Stimulated activated CD4-positive, alpha-beta T cell treated with anti-CD3 and anti-CD28 coated beads, TNF-alpha, amount 100 ng/mL, for 24 hours (primary cell): ENCODE results near the gene PRKCZ.

Experiments used
- DNase-seq, 3 experiments: peaks; one replicate each; pipeline ENCODE4 v3.0.0-alpha.2; 2020; ENCODE audit warnings: low read depth in 3 of 3

PRKCZ gene

DNA sequence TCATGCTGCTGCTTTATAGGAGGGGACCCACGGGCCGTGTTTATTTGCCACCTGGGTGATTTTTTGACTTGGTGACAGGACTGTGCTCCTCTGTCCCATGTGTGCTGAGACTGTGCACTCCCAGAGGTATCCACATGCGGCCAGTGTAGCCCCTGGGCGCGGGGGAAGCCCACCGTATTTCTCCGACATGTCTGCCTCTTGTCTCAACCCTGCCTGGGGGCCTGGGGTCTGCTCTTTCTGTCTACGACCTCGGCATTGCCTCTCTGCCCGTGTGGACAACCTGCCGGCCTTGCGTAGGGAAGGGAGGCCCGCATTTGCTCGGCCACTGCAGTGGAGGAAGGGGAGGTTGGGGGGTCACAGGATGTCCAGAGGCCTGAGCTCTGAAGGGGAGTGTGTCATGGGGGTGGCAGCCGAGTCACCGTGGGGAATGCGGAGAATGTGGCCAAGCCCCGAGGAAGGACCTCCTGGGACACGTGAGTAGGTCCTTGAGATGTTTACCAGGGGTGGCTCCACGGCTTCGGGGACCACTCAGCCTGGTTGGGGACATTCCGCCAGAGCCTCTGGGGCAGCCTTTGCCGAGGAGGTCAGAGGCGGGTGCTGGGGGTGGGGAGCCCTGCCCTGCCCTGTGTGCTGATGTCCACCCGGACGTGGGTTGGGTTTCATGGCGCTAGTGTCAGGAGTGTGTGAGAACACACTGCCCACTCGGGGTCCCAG lies 11.0 kb downstream of the PRKCZ start:
- DNase-seq, result no peak

DNA sequence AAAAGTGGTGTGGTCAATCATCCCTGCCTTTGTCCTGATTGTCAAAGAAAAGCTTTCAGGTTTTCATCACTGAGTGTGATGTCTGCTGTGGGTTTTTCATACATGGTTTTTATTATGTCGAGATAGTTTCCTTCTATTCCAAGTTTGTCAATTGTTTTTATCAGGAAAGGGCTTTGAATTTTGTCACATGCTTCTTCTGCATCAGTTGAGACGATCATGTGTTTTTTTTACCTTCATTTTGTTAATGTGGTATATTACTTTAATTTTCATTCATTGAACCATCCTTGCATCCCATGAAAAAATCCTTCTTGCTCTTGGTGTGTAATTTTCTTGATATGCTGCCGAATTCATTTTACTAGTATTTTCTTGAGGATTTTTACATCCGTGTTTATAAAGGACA lies 15.5 kb downstream of the PRKCZ start:
- DNase-seq, result no peak

DNA sequence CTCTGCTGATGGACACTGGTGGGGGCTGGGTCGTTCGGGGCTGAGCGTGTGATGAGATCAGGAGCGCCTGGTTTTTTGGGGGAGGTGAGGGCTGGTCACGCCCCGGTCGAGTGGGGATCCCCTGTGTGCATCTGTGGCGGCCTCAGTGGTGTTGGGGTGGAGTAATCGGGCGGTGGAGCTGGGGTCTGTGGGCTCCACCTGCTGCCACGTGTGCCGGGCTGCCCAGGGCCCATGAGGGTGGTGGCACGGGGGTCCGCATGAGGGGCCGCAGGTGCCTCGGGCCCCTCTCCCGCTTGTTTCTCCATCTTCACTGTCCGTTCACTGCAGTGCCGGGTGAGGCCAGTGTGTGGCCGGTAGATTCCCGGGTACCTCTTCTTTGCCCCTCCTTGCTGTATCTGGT lies 17.2 kb downstream of the PRKCZ start:
- DNase-seq, result no peak

- no peak for DNase-seq
These were observed 17.8 kb downstream of the PRKCZ start for GRCh38 chr1:2067981-2068380.

DNA sequence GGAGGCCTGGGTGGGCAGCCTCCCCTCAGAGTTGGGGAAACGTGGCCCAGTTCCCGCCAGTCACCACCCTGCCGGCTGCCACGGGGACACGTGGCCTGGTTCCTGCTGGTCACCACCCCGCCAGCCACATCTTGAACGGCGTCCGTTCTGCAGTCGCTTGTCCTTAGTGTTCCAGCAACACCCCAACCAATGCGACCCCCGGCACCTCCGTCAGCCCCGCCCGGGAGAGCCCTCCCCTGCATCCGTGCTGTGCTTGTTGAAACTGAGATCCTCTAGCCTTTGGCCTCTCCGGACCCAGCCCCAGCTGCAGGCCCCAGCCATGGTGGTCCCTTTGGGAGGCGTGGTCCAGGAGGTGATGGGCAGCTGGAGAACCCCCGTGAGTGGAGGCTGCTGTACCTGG lies 18.7 kb downstream of the PRKCZ start:
- DNase-seq, result no peak

DNA sequence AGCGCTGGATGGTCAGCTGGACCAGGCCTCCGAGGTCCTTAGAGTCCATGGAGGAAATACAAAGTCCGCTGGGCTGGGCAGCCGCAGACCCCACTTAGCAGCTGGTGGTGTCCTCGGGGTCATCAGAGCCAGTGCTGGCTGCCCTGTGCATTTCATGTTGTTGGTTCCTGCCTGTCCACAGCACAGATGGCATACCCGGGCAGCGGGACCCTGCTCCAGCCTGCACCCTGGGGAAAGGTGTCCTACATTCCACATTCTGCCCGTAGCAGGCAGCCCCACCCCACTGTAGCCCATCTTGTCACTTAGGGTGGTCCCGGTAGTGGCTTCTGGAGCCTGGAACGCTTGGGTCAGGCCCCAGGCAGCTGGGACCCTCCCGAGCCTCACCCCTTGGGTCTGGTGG lies 19.8 kb downstream of the PRKCZ start:
- no peak for DNase-seq

DNA sequence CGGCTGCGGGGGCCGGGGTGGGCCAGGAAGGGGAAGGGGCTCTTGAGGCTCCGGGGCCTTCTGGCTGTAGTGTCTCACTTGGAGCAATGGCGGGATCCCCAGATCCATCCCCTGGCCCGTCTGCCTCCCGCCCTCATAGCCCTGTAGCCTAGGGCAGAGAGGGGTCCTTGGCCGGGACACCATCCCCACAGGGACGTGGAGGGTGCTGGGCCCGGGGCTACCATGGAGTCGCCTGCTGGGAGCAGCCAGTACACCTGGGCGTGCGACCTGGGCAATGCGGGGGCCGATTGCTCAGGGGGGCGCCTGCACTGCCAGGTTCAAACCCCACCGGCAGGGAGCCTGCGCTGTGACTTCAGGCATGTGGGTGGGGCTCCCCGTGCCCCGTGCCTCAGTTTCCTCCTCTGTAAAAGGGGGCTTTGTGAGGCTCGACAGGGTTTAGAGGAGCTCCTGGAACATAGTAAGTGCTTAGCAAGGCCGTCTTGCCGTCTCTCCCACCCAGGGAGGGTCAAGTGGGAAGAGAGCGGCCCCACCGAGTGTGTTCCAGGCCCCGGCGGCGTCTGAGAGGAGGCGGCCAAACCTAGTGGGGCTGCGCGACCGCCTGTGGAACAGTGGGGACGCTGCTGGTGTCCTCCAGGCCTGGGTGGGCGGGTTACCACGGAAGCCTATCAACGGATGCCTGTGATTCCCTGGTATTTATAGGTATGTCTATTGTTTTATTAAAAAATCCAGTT lies 20.8 kb downstream of the PRKCZ start:
- no peak for DNase-seq

DNA sequence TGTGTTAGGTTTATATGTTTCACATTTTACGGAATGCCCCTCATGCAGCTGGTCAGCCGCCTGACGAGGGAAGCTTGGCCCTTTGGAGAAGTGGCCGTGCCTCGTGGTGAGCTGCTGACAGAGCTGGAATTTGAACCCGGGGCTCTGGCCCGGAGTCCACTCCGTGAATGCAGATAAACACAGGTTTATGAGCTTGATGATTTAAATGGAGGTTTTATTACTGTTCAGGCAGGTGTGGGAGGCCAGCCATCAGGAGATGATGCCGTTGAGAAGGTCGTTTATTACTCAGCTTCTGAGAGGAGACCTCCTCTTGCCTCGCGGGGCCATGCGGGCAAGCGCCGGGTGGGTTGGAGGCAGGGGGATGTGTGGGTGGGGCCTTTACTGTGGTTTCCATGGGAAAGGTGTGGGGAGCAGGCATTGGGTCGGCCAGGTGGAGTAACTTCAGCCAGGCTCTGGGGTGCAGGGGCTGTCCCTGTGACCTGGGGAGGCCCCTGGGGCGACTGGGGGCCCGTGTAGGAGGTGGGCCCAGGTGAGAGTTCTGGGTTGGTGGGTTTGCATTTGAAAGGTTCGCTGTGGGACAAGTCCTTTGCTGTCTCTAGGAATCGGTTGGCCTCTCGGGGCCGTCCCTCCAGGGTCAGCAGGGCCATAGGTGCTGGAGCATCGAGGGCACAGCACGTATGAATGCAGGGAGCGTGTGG lies 22.0 kb downstream of the PRKCZ start:
- peak in 1 of 3 experiments; percentile 16 for DNase-seq

- no peak for DNase-seq
These were observed 22.7 kb downstream of the PRKCZ start for GRCh38 chr1:2072891-2073290.

GRCh38 chr1:2073382-2074230 lies 23.4 kb downstream of the PRKCZ start:
- no peak for DNase-seq

GRCh38 chr1:2074396-2074795 lies 24.2 kb downstream of the PRKCZ start:
- DNase-seq, result no peak

GRCh38 chr1:2074944-2075740 lies 24.9 kb downstream of the PRKCZ start:
- no peak for DNase-seq

DNA sequence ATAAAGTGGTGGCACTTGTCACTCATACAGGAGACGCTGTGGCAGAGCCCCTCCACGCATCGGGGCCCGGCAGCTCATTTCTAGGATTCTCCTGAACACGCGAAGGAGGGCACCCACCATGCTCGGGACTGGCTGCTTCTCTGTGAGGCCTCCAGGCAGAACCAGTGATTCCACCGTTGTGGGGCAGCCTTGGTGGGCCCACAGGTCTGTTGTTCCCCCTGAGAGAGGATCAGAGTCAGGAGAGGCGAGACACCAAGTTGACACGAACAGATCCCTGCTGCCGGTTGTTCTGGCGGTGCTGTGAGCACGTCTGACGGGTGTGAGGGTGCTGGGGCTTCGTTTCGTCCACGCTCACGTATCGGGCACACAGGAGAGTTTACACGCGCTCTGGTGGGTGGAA lies 26.6 kb downstream of the PRKCZ start:
- DNase-seq, result no peak

DNA sequence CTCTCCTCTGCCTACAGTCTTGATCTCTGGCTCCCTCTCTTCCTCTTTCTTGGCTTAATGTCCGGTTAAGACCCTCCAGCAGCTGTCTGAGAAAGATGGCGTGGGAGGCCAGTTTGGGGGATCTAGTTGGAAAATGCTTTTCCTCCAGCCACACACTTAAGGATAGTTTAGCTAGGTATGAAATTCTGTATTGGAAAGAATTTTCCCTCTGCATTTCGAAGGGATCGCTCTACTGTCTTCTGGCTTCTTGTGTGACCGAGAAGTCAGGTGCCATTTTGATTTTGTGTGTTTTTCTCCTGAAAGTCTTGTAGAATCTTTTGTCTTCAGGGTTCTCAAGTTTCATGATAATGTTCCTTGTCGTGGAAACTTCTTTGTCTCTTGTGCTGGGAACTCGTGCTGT lies 28.0 kb downstream of the PRKCZ start:
- DNase-seq, result no peak

GRCh38 chr1:2079396-2080085 lies 29.3 kb downstream of the PRKCZ start:
- DNase-seq, result no peak

GRCh38 chr1:2080140-2080539 lies 29.9 kb downstream of the PRKCZ start:
- DNase-seq, result no peak

- no peak for DNase-seq
These were observed 30.7 kb downstream of the PRKCZ start for GRCh38 chr1:2080884-2081283.

- DNase-seq, result no peak
These were observed 31.2 kb downstream of the PRKCZ start for GRCh38 chr1:2081326-2081885.

GRCh38 chr1:2082064-2082463 lies 31.9 kb downstream of the PRKCZ start:
- no peak for DNase-seq

- no peak for DNase-seq
These were observed 33.5 kb downstream of the PRKCZ start for GRCh38 chr1:2083666-2084065.
